Hepatocyte (in vitro differentiated cells): ENCODE results near the gene TCTA. TPM values are rescaled to one million over a fixed set of nuclear protein-coding genes. Genes with fewer than 3 reads are reported as not detected.

ENCODE experiments used
- DNase-seq: peaks from one replicate; pipeline ENCODE4 v3.0.0-alpha.2; 2016; ENCODE audit warnings: low spot score
- H2AFZ ChIP-seq: fragments of 200-600 bp; sonication (generic); 2 replicates; pipeline ENCODE4 v1.6.0; 2016; ENCODE audit warnings: antibody characterized with exemption, mild to moderate bottlenecking
- H3K27ac ChIP-seq: fragments of 200-600 bp; sonication (generic); 2 replicates; pipeline ENCODE4 v1.5.1; 2016; ENCODE audit warnings: mild to moderate bottlenecking
- H3K27me3 ChIP-seq: fragments of 200-600 bp; sonication (generic); 2 replicates; pipeline ENCODE4 v1.6.1; 2016
- H3K36me3 ChIP-seq: fragments of 200-600 bp; sonication (generic); replicated peaks from 2 replicates; pipeline ENCODE4 v1.5.1; 2016; ENCODE audit warnings: low read depth; ENCODE audit not compliant: insufficient read depth
- H3K4me1 ChIP-seq: fragments of 200-600 bp; sonication (generic); 2 replicates; pipeline ENCODE4 v1.5.1; 2016; ENCODE audit warnings: mild to moderate bottlenecking, moderate library complexity; ENCODE audit not compliant: insufficient read depth
- H3K4me2 ChIP-seq: fragments of 200-600 bp; sonication (generic); 2 replicates; pipeline ENCODE4 v1.6.0; 2016
- H3K4me3 ChIP-seq: fragments of 200-600 bp; sonication (generic); 2 replicates; pipeline ENCODE4 v1.5.1; 2016; ENCODE audit warnings: mild to moderate bottlenecking
- H3K79me2 ChIP-seq: fragments of 200-600 bp; sonication (generic); 2 replicates; pipeline ENCODE4 v1.6.0; 2017; ENCODE audit warnings: mild to moderate bottlenecking
- H3K9me2 ChIP-seq: fragments of 200-600 bp; sonication (generic); replicated peaks from 2 replicates; pipeline ENCODE4 v1.6.0; 2017; ENCODE audit warnings: mild to moderate bottlenecking; ENCODE audit not compliant: insufficient read depth
- H3K9me3 ChIP-seq: fragments of 200-600 bp; sonication (generic); 2 replicates; pipeline ENCODE4 v1.5.1; 2016; ENCODE audit warnings: low read depth, mild to moderate bottlenecking
- H4K20me1 ChIP-seq: fragments of 200-600 bp; sonication (generic); 2 replicates; pipeline ENCODE4 v1.6.0; 2016; ENCODE audit warnings: mild to moderate bottlenecking; ENCODE audit not compliant: insufficient read depth, poor library complexity, severe bottlenecking
- EZH2 ChIP-seq: fragments of 200-600 bp; sonication (generic); IDR thresholded peaks from 2 replicates; pipeline ENCODE4 v1.6.1; 2016; ENCODE audit warnings: antibody characterized with exemption, mild to moderate bottlenecking, borderline replicate concordance
- EZH2phosphoT487 ChIP-seq: fragments of 200-600 bp; sonication (generic); IDR thresholded peaks from one replicate; pipeline ENCODE4 v1.6.1; 2018; ENCODE audit warnings: antibody characterized with exemption, mild to moderate bottlenecking, low read depth, moderate library complexity; ENCODE audit not compliant: unreplicated experiment, severe bottlenecking
- WGBS: methylation state at CpG from one replicate; pipeline ENCODE4 v1.1.6; 2016; ENCODE audit warnings: low lambda C conversion rate; ENCODE audit errors: missing lambda C conversion rate; 5-methylcytosine and 5-hydroxymethylcytosine counted together
- polyA plus RNA-seq: library from polyadenylated mRNA; unstranded; fragments of >200 nt; fragmentation: Nextera tagmentation; extraction: Ambion mirVana; gene quantifications from 2 replicates; pipeline ENCODE4 v1.2.1, GENCODE V29; 2016
- total RNA-seq: library from RNA; depleted of rRNA; stranded (reverse); fragments of >200 nt; gene quantifications from 2 replicates; pipeline ENCODE4 v1.2.3, GENCODE V29; 2014
- TF ChIP-seq, protein P1 (sequence below): fragments of 200-600 bp; sonication (generic); IDR thresholded peaks from 2 replicates; pipeline ENCODE4 v1.5.1; 2016; ENCODE audit warnings: antibody characterized with exemption, mild to moderate bottlenecking; ENCODE audit not compliant: poor library complexity

The TCTA gene
- total and polyA plus RNA-seq, 2 experiments from 2014 or later = 20.9 to 31.6 TPM

DNA sequence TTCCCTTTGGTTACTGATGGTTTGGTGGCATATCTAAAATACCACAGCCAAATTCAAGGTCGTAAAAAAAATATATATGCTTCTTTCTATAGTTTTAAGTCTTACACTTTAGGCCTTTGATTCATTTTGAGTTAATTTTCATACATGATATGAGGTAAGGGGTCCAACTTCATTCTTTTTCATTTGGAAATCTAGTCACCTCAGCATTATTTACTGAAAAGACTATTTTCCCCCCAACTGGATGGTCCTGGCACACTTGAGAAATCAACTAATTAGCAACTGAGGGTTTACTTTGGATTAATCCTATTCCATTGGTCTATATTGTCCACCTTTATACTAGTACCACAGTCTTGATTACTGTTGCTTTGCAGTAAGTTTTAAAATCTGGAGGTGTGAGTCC lies 26.6 kb upstream of the TCTA start:
- no peak for DNase-seq
- WGBS = 97% methylated on average over 1 of the region's 1 CpG
- Histone ChIP-seq H3K36me3 (no peaks in the 10 kb centered on the region), H2AFZ (no peak overlapping the region), H3K79me2 (peaks cover 100% of the 10 kb centered on the region), H3K4me3 (no peak overlapping the region), H3K27ac (no peak overlapping the region), H3K4me2 (no peak overlapping the region), H3K9me2 (no peaks in the 10 kb centered on the region), H3K9me3 (no peaks in the 10 kb centered on the region), H3K4me1 (no peaks in the 10 kb centered on the region), H3K27me3 (no peaks in the 10 kb centered on the region), H4K20me1 (peaks cover 99% of the 10 kb centered on the region)
- TF ChIP-seq EZH2phosphoT487 (no peak), EZH2 (no peak)
- TF ChIP-seq, protein P1, sequence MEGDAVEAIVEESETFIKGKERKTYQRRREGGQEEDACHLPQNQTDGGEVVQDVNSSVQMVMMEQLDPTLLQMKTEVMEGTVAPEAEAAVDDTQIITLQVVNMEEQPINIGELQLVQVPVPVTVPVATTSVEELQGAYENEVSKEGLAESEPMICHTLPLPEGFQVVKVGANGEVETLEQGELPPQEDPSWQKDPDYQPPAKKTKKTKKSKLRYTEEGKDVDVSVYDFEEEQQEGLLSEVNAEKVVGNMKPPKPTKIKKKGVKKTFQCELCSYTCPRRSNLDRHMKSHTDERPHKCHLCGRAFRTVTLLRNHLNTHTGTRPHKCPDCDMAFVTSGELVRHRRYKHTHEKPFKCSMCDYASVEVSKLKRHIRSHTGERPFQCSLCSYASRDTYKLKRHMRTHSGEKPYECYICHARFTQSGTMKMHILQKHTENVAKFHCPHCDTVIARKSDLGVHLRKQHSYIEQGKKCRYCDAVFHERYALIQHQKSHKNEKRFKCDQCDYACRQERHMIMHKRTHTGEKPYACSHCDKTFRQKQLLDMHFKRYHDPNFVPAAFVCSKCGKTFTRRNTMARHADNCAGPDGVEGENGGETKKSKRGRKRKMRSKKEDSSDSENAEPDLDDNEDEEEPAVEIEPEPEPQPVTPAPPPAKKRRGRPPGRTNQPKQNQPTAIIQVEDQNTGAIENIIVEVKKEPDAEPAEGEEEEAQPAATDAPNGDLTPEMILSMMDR = no peak

DNA sequence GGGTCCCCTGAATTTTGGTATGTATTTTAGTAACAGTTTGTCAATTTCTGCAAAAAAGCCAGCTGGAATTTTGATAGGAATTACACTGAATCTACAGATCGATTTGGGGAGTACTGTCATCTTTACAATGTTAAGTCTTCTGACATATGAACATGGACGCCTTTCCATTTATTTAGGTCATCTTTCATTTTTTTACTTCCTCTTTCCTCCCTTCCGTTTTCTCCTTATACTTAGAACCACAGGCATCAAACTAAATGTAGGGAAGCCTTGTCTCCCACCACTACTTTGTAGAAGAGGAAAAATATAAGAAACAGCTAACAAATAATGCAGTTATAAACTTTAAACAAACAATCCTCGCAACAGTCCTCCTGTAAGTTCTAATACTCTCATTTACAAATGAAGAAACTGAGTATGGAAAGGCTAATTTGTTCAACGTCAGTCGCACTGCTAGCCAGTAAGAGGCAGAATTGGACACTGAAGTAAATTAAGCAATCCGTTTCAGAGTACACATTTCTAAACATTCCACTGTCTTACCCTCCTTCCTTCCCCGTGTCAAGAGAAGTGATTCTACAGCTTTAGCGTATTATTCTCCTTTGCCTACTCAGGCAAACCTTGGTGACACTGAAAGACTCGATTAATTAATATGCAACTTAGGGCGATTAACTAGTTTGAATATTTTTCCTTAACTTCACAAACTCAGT lies 26.0 kb upstream of the TCTA start:
- 89% methylated on average over 11 of the region's 11 CpGs for WGBS
- peaks cover 100% of the 10 kb centered on the region for H3K79me2 ChIP-seq
- no peaks in the 10 kb centered on the region for H3K36me3 ChIP-seq
- H3K4me1 ChIP-seq = no peaks in the 10 kb centered on the region
- H3K9me3 ChIP-seq = no peaks in the 10 kb centered on the region
- H3K4me3 ChIP-seq = no peak overlapping the region
- no peak for DNase-seq
- no peaks in the 10 kb centered on the region for H3K9me2 ChIP-seq
- H2AFZ ChIP-seq = no peak overlapping the region
- TF ChIP-seq, protein P1 = no peak
- no peak for TF ChIP-seq EZH2phosphoT487
- TF ChIP-seq EZH2 = no peak
- no peaks in the 10 kb centered on the region for H3K27me3 ChIP-seq
- no peak overlapping the region for H3K27ac ChIP-seq
- peaks cover 99% of the 10 kb centered on the region for H4K20me1 ChIP-seq
- no peak overlapping the region for H3K4me2 ChIP-seq

DNA sequence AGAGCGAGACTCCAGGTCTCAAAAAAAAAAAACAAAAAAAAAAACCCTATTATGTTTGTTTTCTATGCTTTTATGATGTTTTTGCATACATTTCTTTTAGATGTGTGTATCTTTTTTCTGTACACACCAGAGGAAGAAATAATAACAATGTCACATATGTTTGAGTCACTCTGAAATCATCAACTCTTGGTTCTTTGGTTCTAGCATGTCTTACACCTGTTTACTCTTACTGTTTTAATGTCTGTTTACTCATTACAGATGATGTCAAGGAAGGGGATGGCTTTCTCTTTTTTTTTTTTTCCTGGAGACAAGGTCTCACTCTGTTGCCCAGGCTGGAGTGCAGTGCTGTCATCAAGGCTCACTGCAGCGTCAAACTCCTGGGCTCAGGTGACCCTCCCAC lies 24.5 kb upstream of the TCTA start:
- H3K9me2 ChIP-seq = no peaks in the 10 kb centered on the region
- H3K4me2 ChIP-seq = no peak overlapping the region
- H3K79me2 ChIP-seq = peaks cover 100% of the 10 kb centered on the region
- TF ChIP-seq EZH2 (no peak), EZH2phosphoT487 (no peak)
- TF ChIP-seq, protein P1 = no peak
- no peak overlapping the region for H3K4me3 ChIP-seq
- H2AFZ ChIP-seq = no peak overlapping the region
- no peaks in the 10 kb centered on the region for H3K9me3 ChIP-seq
- no peak for DNase-seq
- H4K20me1 ChIP-seq = peaks cover 99% of the 10 kb centered on the region
- no peaks in the 10 kb centered on the region for H3K27me3 ChIP-seq
- H3K4me1 ChIP-seq = no peaks in the 10 kb centered on the region
- no peak overlapping the region for H3K27ac ChIP-seq
- 94% methylated on average over 2 of the region's 2 CpGs for WGBS
- H3K36me3 ChIP-seq = no peaks in the 10 kb centered on the region
